ENCODE measurements around the gene CCDC137. TPM values are rescaled to one million over a fixed set of nuclear protein-coding genes. Genes with fewer than 3 reads are reported as not detected.

The CCDC137 gene
- total RNA-seq, 2 experiments from 2014 or later = 39.4 to 61.4 TPM

- ChIA-PET POLR2A (interaction anchor here (0.7 to 2.1 kb wide), 2 partner anchors 9 to 18 kb away, joined by 3 to 8 read pairs; partner anchors contain the start of genes ARL16, HGS and PDE6G), CTCF (ENCODE audit: unreplicated experiment) (interaction anchor here (0.5 kb wide), 1 partner anchor 147 kb away, joined by 6 read pairs; no protein-coding TSS in a partner anchor)
- H4K20me1 ChIP-seq (ENCODE audit: insufficient read depth, low read length) = no peaks in the 10 kb centered on the region
- BruUV-seq (replicated peaks) = no TSS peak
- peaks cover 47% of the 10 kb centered on the region for H3K36me3 ChIP-seq (ENCODE audit: insufficient read depth, low read length)
- H3K4me2 ChIP-seq (ENCODE audit: low read length) = peak overlapping the region; percentile 88
- H3K9me3 ChIP-seq (ENCODE audit: low read length) = no peaks in the 10 kb centered on the region
- TF ChIP-seq CTCF (conservative IDR thresholded peaks at IDR 0.05; ENCODE audit: low read length) (no peak), EZH2phosphoT487 (IDR thresholded peaks at IDR 0.05; ENCODE audit: borderline replicate concordance, low read depth, low read length) (no peak)
- H3K4me1 ChIP-seq (ENCODE audit: insufficient read depth, low read length, poor library complexity, severe bottlenecking) = peaks cover 25% of the 10 kb centered on the region
- peak overlapping the region; percentile 62 for H3K27ac ChIP-seq (ENCODE audit: low read depth, low read length, poor library complexity, severe bottlenecking)
- peak overlapping the region; percentile 8; the same call in 1 of the 2 replicates for H2AFZ ChIP-seq (ENCODE audit: low read length)
- peaks cover 36% of the 10 kb centered on the region for H3K79me2 ChIP-seq (ENCODE audit: insufficient read depth, low read depth, low read length)
- no peaks in the 10 kb centered on the region for H3K9me2 ChIP-seq (ENCODE audit: insufficient read depth, low read length)
- intact Hi-C loops (cut with micrococcal nuclease; ENCODE audit: unreplicated experiment) = loop anchor here (1.0 kb wide), 1 partner anchor 28 kb away; the partner anchor contains the start of genes NPLOC4 and TSPAN10
- H3K4me3 ChIP-seq (ENCODE audit: low read depth, low read length, poor library complexity, severe bottlenecking) = peak overlapping the region; percentile 100
- peak; percentile 61 for DNase-seq (ENCODE audit: low spot score)
Observed at GRCh38 chr17:81665205-81666091, 1.1 kb upstream of the CCDC137 start.

- peak; percentile 45 for DNase-seq (ENCODE audit: low spot score)
- no peak for TF ChIP-seq EZH2phosphoT487 (IDR thresholded peaks at IDR 0.05; ENCODE audit: borderline replicate concordance, low read depth, low read length)
- no peak for TF ChIP-seq CTCF (conservative IDR thresholded peaks at IDR 0.05; ENCODE audit: low read length)
- BruUV-seq (replicated peaks) = TSS peak; percentile 85
- ChIA-PET CTCF (ENCODE audit: unreplicated experiment) (no interaction called here), POLR2A (interaction anchor here (2.1 kb wide), 1 partner anchor 17 kb away, joined by 8 read pairs; the partner anchor contains the start of genes ARL16 and HGS)
- intact Hi-C loops (cut with micrococcal nuclease; ENCODE audit: unreplicated experiment) = loop anchor here (1.0 kb wide), 1 partner anchor 29 kb away; the partner anchor contains the start of genes NPLOC4 and TSPAN10
- Histone ChIP-seq H3K9me2 (ENCODE audit: insufficient read depth, low read length) (no peaks in the 10 kb centered on the region), H3K36me3 (ENCODE audit: insufficient read depth, low read length) (peaks cover 52% of the 10 kb centered on the region), H3K4me2 (ENCODE audit: low read length) (peak overlapping the region; percentile 88), H3K4me1 (ENCODE audit: insufficient read depth, low read length, poor library complexity, severe bottlenecking) (peaks cover 25% of the 10 kb centered on the region), H3K4me3 (ENCODE audit: low read depth, low read length, poor library complexity, severe bottlenecking) (peak overlapping the region; percentile 100), H3K9me3 (ENCODE audit: low read length) (no peaks in the 10 kb centered on the region), H2AFZ (ENCODE audit: low read length) (peak overlapping the region; percentile 8; the same call in 1 of the 2 replicates), H3K27ac (ENCODE audit: low read depth, low read length, poor library complexity, severe bottlenecking) (peak overlapping the region; percentile 62), H3K79me2 (ENCODE audit: insufficient read depth, low read depth, low read length) (peaks cover 36% of the 10 kb centered on the region), H4K20me1 (ENCODE audit: insufficient read depth, low read length) (no peaks in the 10 kb centered on the region)
Observed at GRCh38 chr17:81666092-81666341, 520 bp upstream of the CCDC137 start.

Data from OCI-LY7 (cell line).